ENCODE measurements around the gene SAA4. TPM values are rescaled to one million over a fixed set of nuclear protein-coding genes. Genes with fewer than 3 reads are reported as not detected.
A peak's percentile ranks its signal among the peaks of the same experiment; 100 is the strongest.
"Not testable (repeated sequence)": the region's sequence is repeated elsewhere in the genome, so short reads cannot be mapped to it uniquely, and the experiment has no call there.

Gene SAA4
- total RNA-seq, 1 experiment from 2014 or later = not detected

DNA sequence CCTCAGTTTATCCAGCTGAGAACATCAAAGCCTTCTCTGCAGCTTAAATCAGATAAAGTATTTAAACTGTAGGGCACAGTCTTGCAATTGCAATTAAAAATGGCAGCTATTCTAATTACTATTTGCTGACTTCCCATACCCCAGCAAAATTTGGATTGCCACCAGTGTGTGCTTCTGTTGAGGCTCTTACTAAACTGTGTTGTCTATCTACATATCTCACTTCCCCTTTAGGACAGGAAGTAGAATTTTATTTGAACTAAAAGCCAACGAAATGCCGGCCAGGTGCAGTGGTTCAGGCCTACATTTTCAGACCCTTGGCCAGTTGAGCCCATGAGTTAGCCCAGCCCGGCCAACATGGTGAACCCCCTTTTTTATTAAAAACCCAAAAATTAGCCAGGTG, 7.1 kb downstream of the SAA4 start:
- H3K27me3 ChIP-seq = no peaks in the 10 kb centered on the region
- no peaks in the 10 kb centered on the region for H3K9me3 ChIP-seq (replicated peaks)
- DNase-seq = no peak
- no peaks in the 10 kb centered on the region for H3K4me1 ChIP-seq
- no peak overlapping the region for H3K4me3 ChIP-seq
- no peaks in the 10 kb centered on the region for H3K36me3 ChIP-seq
- H3K27ac ChIP-seq = no peak overlapping the region

DNA sequence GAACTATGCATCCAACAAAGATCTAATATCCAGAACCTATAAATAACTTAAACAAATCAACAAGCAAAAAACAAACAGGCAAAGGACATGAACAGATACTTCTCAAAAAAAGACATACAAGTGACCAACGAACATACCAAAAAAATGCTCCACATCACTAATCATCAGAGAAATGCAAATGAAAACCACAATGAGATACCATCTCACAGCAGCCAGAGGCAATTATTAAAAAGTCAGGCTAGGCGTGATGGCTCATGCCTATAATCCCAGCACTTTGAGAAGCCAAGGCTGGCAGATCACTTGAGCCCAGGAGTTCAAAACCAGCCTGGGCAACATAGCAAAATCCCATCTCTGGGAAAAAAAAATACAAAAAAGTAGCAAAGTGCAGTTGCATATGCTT, 10.7 kb downstream of the SAA4 start:
- H3K9me3 ChIP-seq (replicated peaks) = no peaks in the 10 kb centered on the region

DNA sequence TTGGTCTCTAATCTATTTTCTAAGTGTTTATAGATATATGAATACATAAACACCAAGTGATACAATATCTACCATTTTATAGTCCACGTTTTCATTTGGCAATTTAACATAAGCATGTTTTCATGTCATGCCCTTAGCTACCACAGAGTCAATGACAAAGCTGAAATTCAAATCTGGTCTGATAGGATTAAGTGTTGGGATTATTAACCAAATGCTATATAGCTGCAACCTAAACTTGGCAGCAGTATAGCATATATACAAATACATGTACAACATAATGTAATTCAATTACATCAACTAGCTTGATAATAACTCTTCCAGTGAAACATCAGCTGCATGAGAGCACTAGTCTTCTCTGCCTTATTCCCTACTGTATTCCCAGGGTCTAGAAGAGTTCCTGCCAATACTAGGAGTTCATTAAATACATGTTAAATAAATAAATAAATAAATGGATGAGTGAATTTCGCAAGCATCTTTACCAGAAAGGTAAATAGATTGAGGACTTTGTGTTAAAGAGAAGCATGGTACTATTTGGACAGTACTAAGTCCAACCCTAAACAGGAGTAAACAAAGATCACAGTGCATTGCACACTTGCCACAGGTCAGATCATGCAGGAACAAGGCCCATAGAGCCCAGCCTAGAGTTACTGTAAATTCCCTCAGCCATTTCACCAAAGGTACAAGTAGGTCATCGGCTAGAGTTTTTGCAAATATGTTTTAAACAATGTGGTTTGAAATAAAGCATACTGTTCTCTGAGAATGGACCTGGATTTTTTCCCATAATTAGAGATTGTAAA, 12.8 kb downstream of the SAA4 start:
- Histone ChIP-seq H3K4me1 (no peaks in the 10 kb centered on the region), H3K9me3 (replicated peaks) (no peaks in the 10 kb centered on the region), H3K27me3 (no peaks in the 10 kb centered on the region), H3K4me3 (no peak overlapping the region), H3K36me3 (no peaks in the 10 kb centered on the region), H3K27ac (no peak overlapping the region)
- DNase-seq = no peak

More for the DNA sequence above, 10.7 kb downstream of the SAA4 start:
- H3K27me3 ChIP-seq = no peaks in the 10 kb centered on the region
- no peaks in the 10 kb centered on the region for H3K36me3 ChIP-seq
- no peak overlapping the region for H3K4me3 ChIP-seq
- H3K4me1 ChIP-seq = no peaks in the 10 kb centered on the region
- DNase-seq = no peak
- H3K27ac ChIP-seq = no peak overlapping the region

DNA sequence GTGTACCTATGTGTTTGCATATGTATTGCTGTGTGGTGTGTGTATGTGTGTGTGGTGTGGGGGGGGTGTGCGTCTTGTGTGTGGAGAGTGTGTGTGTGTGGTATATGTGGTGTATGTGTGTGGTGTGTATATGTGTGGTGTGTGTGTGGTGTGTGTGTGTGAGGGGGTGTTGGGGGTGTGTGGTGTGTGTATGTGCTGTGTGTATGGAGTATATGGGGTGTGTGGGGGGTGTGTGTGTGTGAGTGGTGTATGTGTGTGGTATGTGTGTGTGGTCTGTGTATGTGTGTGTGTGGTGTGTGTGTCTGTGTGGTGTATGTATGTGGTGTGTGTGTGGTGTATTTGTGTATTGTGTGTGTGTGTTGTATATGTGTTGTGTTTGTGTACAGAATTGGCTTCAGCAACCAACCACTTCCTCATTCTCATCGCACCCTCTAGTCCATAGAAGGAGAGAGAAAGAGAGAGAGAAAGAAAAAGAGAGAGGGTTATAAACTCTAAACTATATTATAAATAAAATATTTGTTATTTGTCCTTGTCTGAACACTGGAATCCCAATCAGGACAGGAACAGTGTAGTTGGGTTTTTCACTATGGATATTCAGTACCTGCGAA, 13.7 kb downstream of the SAA4 start:
- Histone ChIP-seq H3K4me3 (no peak overlapping the region), H3K9me3 (replicated peaks) (no peaks in the 10 kb centered on the region), H3K4me1 (no peaks in the 10 kb centered on the region), H3K27ac (no peak overlapping the region), H3K27me3 (no peaks in the 10 kb centered on the region), H3K36me3 (no peaks in the 10 kb centered on the region)
- DNase-seq = no peak

DNA sequence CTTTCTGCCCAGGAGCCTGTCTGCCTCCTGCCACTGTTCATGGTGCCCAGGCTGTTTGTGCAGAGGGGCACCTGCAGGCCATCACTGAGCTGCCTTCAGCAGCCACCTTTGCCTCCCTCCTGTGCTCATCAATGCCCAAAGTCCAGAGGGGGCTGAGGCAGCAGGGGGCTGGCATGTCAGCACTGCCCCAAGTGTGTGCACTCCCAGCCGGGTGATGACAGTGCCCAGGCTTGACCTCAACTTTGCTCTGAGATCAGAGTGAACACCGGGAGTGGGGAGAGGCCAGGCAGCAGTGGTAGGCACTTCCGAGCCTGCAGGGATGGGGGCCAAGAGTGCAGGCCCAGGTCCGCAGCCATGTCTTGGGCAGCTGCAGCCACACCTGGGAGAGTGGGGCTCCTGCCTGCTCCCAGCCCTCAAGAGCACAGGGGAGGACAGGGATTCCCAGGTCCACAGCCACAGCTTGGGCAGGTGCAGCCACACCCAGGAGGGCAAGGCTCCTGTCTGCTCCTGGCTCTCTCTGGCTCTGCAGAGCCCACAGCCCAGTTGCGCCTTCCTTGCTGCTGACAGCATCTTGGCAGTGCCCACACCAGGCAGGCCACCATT, 15.2 kb downstream of the SAA4 start:
- no peaks in the 10 kb centered on the region for H3K9me3 ChIP-seq (replicated peaks)
- H3K4me1 ChIP-seq = no peaks in the 10 kb centered on the region
- no peak overlapping the region for H3K4me3 ChIP-seq
- H3K27ac ChIP-seq = no peak overlapping the region
- DNase-seq = no peak
- H3K27me3 ChIP-seq = peaks cover 5% of the 10 kb centered on the region; the same call in 1 of the 2 replicates
- H3K36me3 ChIP-seq = no peaks in the 10 kb centered on the region

DNA sequence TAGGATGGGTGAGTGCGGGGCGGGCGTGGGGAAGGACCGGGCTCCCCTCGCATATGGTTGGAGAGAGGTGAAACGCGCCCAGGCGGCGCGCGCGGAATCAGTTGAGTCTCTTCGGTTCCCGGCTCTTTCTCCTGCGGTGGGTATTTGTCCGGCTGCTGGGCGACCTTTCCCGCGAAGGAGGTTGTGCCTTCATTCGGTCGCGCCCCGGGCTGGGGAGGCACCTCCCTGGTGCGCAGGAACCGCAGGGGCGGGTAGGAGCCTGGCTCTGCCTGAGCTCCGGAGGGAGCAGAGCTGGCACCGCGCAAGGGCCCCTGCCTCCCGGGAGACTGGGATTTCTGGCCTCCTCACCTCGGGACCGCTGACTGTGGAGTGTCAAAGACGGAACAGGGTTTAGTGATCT, 27.5 kb downstream of the SAA4 start:
- Histone ChIP-seq H3K9me3 (replicated peaks) (no peaks in the 10 kb centered on the region), H3K36me3 (no peaks in the 10 kb centered on the region), H3K27ac (no peak overlapping the region), H3K27me3 (peaks cover 6% of the 10 kb centered on the region), H3K4me3 (no peak overlapping the region), H3K4me1 (no peaks in the 10 kb centered on the region)
- no peak for DNase-seq

DNA sequence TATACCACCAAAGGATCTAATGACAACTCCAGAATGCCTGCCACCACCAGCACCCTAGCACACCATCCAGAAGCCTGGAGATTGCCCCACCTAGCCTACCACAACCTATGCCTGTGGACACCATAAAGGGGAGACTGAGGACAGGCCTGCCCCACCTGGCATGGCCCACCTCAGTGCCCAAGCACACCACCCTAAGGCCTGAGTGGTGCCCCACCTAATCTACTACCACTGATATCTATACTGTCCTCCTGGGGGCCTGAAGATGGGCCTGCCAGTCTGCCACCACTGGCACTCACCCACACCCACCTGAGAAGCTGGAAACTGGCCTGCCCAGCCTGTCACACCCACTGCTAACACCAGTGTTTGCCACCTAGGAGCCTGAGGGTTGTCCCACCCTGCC, 31.8 kb downstream of the SAA4 start:
- Histone ChIP-seq H3K9me3 (replicated peaks) (no peaks in the 10 kb centered on the region), H3K4me3 (no peak overlapping the region)
- DNase-seq = no peak

DNA sequence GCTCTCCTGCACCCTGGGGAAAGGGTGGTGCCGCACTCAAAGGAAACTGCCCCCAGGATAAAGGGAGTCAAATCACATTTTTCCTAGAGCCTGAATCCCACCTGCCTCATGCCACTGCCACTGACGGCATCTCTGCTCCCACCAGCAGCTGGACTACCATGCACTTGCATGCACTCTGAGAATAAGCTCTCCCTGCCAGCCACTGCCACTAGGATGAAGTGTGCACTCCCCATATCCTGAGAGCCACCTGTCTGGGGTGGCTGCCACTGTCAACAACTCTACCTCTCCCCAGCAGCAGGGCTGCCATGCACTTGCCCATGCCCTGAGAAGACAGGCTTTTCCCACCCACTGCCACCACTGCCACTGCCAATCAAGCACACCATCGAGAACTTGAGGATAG, 32.4 kb downstream of the SAA4 start:
- Histone ChIP-seq H3K27me3 (no peaks in the 10 kb centered on the region; the same call in 1 of the 2 replicates), H3K4me1 (no peaks in the 10 kb centered on the region), H3K9me3 (replicated peaks) (no peaks in the 10 kb centered on the region), H3K4me3 (no peak overlapping the region), H3K36me3 (no peaks in the 10 kb centered on the region), H3K27ac (no peak overlapping the region)
- DNase-seq = no peak

More for the DNA sequence above, 31.8 kb downstream of the SAA4 start:
- H3K4me1 ChIP-seq = no peaks in the 10 kb centered on the region
- H3K27ac ChIP-seq = no peak overlapping the region
- H3K36me3 ChIP-seq = no peaks in the 10 kb centered on the region
- H3K27me3 ChIP-seq = no peaks in the 10 kb centered on the region; the same call in 1 of the 2 replicates

DNA sequence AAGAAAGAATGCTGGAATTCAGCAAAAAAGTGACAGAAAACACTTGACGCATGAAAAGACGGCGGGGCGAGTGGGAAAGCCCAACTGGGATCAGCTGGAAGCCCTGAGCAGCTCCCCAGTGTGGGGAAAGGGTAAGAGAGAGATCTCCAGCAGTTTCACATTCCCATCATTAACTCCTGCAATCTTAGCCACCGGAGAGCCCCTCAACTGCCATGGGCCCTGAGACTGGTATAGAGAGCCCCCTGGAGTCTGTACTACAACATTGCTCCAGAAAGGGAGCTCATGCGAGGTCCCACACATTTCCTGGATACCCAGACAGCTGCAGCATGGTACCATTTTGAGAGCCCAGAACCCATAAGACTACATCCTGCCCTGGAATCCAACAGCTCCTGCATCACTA, 32.9 kb downstream of the SAA4 start:
- Histone ChIP-seq H3K27me3 (no peaks in the 10 kb centered on the region; the same call in 1 of the 2 replicates), H3K36me3 (no peaks in the 10 kb centered on the region), H3K9me3 (replicated peaks) (no peaks in the 10 kb centered on the region), H3K27ac (no peak overlapping the region), H3K4me1 (no peaks in the 10 kb centered on the region), H3K4me3 (no peak overlapping the region)
- DNase-seq = peak; percentile 30 to 59

DNA sequence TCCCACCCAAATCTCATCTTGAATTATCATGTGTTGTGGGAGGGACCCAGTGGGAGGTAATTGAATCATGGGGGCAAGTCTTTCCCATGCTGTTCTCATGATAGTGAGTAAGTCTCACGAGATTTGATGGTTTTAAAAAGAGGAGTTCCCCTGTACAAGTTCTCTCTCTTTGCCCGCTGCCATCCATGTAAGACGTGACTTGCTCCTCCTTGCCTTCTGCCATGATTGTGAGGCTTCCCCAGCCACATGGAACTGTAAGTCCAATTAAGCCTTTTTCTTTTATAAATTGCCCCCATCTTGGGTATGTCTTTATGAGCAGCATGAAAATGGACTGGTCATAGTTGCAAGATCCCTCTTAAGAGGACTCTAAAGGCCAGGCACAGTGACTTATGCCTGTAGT, 38.9 kb downstream of the SAA4 start:
- not testable (repeated sequence) for H3K36me3 ChIP-seq; H3K4me1 ChIP-seq; H3K27ac ChIP-seq; DNase-seq; H3K4me3 ChIP-seq; H3K27me3 ChIP-seq; H3K9me3 ChIP-seq (replicated peaks)

DNA sequence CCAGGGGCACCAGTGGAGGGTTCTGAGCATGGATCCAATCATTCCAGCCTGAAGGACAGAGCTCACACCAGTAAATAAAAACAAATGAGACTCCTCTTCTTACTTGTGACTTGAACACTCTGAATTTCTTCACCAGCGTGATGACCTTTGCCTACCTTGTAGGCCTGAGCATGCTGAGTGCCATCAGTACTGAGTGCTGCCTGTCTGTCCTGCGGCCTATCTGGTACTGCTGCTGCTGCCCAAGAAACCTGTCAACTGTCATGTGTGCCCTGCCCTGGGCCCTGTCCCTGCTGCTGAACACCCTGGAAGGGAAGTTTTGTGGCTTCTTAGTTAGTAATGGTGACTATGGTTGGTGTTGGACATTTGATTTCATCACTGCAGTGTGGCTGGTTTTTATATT, 40.1 kb downstream of the SAA4 start:
- no peaks in the 10 kb centered on the region for H3K4me1 ChIP-seq
- H3K9me3 ChIP-seq (replicated peaks) = no peaks in the 10 kb centered on the region
- no peaks in the 10 kb centered on the region for H3K36me3 ChIP-seq
- no peak for DNase-seq
- no peak overlapping the region for H3K27ac ChIP-seq
- peaks cover 11% of the 10 kb centered on the region for H3K27me3 ChIP-seq
- no peak overlapping the region for H3K4me3 ChIP-seq

DNA sequence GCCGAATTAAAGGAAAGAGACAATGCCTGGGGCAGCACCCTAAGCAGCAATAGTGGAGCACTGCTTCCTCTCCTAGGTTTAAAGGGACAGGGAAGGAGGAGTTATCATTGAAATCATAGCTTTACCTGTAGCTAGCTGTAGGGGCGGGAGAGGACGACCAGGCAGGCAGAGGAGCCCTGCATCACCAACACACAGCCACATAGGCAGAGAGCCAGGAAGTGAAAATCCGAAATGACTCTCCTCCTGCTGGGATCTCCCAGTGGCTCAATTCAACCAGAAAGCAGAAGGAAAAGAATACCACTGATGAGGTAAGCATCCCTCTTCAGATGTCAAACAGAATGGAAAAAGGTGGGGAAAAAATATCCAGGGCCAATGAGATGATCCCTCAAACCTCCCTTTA, 43.6 kb downstream of the SAA4 start:
- no peak overlapping the region for H3K27ac ChIP-seq
- no peaks in the 10 kb centered on the region for H3K4me1 ChIP-seq

DNA sequence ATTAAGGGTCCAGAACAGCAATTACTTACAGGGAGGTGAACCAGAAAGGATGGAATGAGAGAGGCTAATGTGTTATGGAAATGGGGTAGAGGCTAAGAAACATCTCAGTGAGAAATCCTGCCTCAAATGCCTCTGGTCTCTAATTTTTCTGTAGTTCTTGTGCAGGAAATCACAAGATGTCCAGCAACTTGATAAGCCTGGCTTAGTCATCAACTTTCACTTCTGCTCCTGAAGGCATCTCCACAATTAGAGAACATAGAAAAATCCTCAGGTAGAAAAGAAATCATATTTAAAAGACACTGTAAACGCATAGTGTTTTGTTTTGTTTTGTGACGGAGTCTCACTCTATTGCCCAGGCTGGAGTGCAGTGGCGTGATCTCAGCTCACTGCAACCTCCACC, 45.2 kb downstream of the SAA4 start:
- Histone ChIP-seq H3K27ac (no peak overlapping the region), H3K4me1 (no peaks in the 10 kb centered on the region), H3K36me3 (0 out of 2 replicates have a peak, but pooled peaks cover 2% of the 10 kb centered on the region), H3K27me3 (peaks cover 5% of the 10 kb centered on the region; the same call in 1 of the 2 replicates), H3K9me3 (replicated peaks) (no peaks in the 10 kb centered on the region), H3K4me3 (no peak overlapping the region)
- no peak for DNase-seq

More for the DNA sequence above, 43.6 kb downstream of the SAA4 start:
- no peaks in the 10 kb centered on the region for H3K9me3 ChIP-seq (replicated peaks)
- peaks cover 11% of the 10 kb centered on the region for H3K27me3 ChIP-seq
- no peak overlapping the region for H3K4me3 ChIP-seq
- no peaks in the 10 kb centered on the region for H3K36me3 ChIP-seq
- DNase-seq = no peak

DNA sequence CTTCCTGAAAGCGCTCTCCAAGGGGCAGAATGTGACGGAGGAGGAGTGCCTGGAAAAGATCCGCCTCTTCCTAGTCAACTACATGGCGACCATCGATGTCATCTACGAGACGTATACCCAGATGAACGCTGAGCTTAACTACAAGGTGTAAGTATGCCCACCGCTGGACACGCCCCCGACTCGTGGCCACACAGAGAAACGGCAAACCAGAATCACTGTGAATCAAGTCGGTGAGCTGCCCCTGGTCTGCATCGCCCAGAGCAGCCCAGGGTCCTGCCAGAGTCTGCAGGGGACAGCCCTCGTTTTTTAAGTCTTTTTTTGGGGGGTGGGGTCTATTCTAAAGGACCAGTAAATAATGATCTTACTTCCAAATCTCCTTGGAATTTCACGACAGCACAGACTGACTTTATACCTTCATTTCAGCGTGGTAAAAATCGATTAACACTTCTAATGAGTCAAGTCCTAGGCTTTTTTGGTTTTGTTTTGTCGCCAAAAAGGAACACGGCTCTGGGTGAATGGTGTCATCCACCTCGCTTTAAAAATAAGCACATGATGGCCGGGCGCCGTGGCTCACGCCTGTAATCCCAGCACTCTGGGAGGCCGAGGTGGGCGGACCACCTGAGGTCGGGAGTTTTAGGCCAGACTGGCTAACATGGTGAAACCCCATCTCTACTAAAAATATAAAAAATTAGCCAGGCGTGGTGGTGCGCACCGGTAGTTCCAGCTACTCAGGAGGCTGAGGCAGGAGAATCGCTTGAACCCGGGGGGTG, 46.9 kb downstream of the SAA4 start:
- not testable (repeated sequence) for DNase-seq; H3K27me3 ChIP-seq; H3K4me1 ChIP-seq; H3K9me3 ChIP-seq (replicated peaks); H3K36me3 ChIP-seq; H3K4me3 ChIP-seq; H3K27ac ChIP-seq

DNA sequence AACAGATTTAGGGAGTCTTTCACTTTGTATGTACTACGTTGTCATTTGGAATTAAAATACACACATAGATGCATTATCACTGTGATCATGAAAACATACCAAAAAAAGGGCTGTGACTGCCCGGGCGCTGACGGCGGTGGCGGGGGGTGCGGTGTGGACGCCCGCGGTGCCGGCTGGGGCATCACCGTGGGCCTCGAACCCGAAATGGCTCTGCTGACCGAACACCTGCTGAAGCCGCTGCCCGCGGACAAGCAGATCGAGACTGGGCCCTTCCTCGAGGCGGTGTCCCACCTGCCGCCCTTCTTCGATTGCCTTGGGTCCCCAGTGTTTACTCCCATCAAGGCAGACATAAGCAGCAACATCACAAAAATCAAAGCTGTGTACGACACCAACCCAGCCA, 47.8 kb downstream of the SAA4 start:
- no peaks in the 10 kb centered on the region for H3K4me1 ChIP-seq
- H3K4me3 ChIP-seq = no peak overlapping the region
- H3K27ac ChIP-seq = no peak overlapping the region
- H3K36me3 ChIP-seq = 0 out of 2 replicates have a peak, but pooled peaks cover 2% of the 10 kb centered on the region
- peaks cover 5% of the 10 kb centered on the region; the same call in 1 of the 2 replicates for H3K27me3 ChIP-seq
- no peak for DNase-seq
- no peaks in the 10 kb centered on the region for H3K9me3 ChIP-seq (replicated peaks)

Data from SJCRH30 (cell line).